ENCODE results near the gene PSG11. TPM values are rescaled to one million over a fixed set of nuclear protein-coding genes. Genes with fewer than 3 reads are reported as not detected.
"Not testable (repeated sequence)": the region's sequence is repeated elsewhere in the genome, so short reads cannot be mapped to it uniquely, and the experiment has no call there.

Gene PSG11
- polyA plus RNA-seq (2012; ENCODE audit: low read depth, missing spikeins): not detected

DNA sequence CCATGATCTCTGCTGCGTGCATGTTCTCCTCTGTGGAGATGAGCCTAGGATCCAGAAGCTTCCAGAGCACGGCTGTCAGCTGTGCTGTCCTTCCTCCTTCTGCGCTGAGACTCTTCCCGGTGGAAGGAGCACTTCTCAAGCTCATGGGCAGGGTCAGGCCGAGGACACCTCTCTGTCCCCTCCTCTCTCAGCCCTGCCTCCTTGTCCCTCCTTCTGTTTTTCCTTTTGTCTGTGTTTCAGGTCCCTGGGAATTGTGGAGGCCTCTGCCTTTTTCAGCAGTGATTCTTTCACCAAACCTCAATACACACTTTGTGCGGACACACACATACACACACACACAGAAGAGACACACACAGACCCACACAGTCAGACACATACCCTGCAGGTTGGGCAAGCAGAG, at the start of gene PSG11:
PSG11 (minus strand) TSS at position 101 of the 400 bp plus-strand sequence; CDS start at position 4, 97 bp downstream.
- FAIRE-seq; DNase-seq (ENCODE audit: insufficient read length, low spot score): not testable (repeated sequence)

DNA sequence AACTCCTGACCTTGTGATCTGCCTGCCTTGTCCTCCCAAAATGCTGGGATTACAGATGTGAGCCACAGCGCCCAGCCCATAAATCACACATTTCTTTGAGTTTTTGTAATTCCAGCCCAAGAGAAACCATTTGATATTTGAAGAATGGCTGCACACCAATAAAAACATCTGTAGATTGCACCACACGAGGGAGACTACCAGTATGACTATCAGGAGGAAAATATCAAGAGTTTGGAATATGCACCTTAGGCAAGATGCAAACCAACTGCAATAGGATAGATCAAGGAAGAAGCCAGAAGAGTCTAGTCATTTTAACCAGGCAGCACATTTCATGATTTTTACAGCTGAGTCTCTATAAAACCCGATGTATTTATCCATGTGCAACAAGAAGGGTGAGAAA, 36.1 kb upstream of the PSG11 start:
- not testable (repeated sequence) for FAIRE-seq; DNase-seq (ENCODE audit: insufficient read length, low spot score)

DNA sequence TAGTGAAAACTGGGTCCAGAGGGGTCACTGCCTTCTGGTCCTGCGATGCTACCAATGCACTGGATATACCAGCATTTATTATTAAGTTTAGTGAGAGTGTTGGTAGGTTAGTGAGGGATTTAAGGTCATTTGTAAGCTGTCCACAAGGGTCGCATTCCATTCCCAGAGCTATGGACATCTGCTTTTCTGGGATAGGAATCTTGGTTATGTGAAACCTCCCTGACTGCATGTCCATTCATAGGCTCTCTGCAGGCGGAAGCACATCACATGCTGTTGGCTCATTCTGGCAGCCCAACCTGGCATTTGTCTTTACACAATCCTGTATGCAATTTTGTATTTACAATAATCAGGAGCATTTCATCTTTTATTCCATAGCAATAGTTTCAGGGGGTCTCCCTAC, 35.1 kb upstream of the PSG11 start:
- not testable (repeated sequence) for FAIRE-seq

DNA sequence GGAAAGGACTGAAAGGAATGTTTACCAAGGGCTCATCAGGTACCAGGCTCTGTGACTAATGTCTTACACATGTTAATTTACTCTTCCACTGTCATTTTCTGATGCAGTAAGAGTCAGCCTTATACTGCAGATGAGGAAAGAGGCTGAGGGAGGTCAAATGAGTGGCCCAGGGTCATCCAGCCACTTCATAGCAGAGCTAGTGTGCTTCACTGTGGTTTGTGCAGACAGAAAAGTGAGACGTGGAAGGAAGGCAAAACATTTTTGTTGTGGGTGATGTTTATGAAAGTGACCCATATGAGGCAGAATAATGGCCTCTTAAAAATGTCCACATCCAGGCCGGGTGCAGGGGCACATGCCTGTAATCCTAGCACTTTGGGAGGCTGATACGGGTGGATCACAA, 34.0 kb upstream of the PSG11 start:
- not testable (repeated sequence) for FAIRE-seq

More for the DNA sequence above, 35.1 kb upstream of the PSG11 start:
- DNase-seq (ENCODE audit: insufficient read length, low spot score): not testable (repeated sequence)

DNA sequence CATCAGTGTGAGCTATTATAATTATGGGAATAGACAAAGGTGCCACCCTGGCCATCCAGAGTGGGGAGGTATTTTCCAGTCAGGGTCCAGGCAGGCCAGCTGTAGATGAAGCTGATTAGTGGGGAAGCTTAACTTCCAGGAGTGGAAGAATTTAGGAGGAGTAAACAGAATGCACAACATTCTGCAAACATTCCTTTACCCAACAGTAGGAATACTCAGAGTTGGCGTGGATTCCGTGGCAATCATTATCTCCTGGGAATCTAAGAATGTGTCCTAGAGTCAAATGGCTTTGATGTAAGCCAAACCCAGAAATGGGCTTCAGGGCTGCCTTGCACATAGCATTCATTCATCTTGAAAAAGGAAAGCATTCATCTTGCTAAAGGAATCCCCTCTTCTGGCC, 33.2 kb upstream of the PSG11 start:
- FAIRE-seq; DNase-seq (ENCODE audit: insufficient read length, low spot score): not testable (repeated sequence)

More for the DNA sequence above, 34.0 kb upstream of the PSG11 start:
- DNase-seq (ENCODE audit: insufficient read length, low spot score): not testable (repeated sequence)

DNA sequence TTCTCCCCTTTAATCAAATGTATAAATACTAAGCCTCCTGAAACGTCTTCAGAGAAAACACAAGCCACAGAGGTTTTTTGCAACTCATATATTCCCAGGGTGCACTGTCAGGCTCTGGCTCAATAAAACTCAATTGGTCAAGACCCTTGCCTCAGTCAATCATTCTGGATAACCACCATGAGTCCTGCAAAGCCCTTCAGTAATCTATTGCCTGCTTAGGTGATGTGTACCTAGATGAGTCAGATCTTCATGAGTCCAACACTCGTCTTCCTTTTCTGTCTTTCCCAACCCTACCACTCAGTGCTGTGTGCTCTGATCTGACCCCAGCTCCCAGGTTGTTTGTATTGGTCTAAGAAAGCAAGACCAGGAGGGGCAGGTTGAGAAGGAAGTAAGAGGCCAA, 32.2 kb upstream of the PSG11 start:
- not testable (repeated sequence) for FAIRE-seq; DNase-seq (ENCODE audit: insufficient read length, low spot score)

DNA sequence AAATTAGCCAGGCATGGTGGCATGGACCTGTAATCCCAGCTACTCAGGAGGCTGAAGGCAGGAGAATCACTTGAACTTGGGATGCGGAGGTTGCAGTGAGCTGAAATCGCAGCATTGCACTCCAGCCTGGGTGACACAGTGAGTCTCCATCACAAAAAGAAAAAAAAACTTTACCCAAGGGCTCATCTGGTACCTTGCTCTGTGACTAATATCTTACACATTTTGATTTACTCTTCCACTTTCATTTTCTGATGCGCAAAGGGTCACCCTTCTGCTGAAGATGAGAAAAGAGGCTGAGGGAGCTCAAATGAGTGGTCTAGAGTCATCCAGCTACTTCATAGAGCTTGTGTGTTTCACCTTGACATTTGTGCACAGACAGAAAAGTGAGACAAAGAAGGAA, 21.7 kb upstream of the PSG11 start:
- not testable (repeated sequence) for FAIRE-seq; DNase-seq (ENCODE audit: insufficient read length, low spot score)

DNA sequence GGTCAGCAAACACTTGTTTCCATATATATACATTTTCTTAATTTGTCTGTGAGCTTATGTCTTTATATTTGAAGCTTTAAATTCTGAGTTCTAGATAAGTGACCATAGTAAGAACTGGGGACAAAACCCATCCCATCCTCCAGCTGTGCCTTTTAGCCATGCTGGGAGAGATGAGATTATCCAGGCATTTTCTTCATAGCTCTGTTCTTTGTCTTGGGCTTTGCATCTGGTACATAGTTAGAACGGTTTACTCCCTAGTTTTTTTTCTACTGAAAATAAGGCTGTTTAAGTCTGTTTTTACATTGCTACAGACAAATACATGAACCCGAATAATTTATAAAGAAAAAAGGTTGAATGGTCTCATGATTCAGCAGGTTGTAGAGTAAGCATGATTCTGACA, 20.3 kb upstream of the PSG11 start:
- not testable (repeated sequence) for FAIRE-seq; DNase-seq (ENCODE audit: insufficient read length, low spot score)

DNA sequence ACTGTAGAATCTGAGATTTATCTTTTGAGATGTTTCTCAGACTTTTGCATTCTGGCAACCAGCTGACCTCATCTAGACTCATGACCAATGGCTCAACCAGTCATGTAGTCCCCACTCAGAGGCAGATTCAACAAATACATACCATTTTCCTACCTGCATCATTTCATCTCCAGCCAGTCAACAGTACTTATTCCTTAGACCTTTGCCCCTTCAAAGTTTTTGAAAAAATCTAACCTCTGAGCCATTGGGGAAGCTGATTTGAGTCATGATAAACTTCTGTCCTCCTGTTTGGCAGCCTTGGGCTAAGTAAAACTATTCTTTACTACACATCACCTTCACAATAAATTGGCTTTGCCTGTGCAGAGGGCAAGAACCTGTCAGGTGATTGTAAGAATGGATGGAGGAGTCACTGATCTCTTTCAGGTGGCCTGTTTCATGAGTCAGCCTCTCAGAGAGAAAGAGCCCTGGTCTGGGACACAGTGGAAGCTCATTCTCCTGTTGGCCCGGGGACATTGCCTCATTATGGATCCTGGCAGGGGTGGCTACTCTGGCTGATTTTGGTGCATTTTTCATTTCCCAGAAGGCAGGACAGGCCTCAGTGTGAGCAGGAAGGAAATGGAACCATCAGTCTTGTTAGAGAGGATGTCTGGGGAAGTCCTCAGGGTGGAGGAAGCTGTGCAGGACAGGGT, 17.4 kb upstream of the PSG11 start:
- not testable (repeated sequence) for DNase-seq (ENCODE audit: insufficient read length, low spot score); FAIRE-seq

DNA sequence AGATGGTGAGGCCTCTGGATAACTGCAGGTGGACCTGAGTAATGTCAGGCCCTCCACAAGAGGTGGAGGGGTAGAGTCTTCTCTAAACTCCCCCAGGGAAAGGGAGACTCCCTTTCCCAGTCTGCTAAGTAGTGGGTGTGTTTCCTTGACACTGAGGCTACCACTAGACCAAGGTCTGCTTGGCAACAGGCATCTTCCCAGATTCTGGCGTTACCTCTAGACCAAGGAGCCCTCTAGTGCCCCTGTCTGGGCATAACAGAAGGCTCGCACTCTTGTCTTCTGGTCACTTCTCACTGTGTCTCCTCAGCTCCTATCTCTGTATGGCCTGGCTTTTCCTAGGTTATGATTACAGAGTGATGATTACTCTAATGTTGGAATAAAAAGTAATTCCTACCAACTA, 5.4 kb upstream of the PSG11 start:
- not testable (repeated sequence) for FAIRE-seq; DNase-seq (ENCODE audit: insufficient read length, low spot score)

DNA sequence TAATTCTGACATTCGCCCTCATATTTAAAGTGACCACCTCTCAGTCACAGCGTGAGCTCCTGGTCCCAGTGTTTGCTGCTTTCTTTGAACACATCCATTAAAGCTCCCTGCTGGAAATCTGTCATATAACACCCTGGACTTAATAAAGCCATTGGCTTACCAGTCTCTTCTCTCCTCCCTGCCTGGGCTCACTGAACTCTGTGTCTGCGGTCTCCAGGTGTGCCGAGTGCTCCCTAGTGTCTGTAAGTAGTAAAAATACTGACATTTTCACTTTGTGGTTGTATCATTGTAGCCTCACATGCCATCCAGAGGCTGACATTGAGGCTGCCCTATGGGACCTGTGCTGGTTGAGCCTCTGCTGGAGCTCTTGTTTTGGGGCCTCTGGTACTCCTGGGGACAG, 2.6 kb upstream of the PSG11 start:
- FAIRE-seq (no peak), DNase-seq (ENCODE audit: insufficient read length, low spot score) (no peak)
- TF ChIP-seq PAX5 (IDR thresholded peaks at IDR 0.05; ENCODE audit: insufficient read depth, low read length, severe bottlenecking): no peak
- TF ChIP-seq POLR2A (IDR thresholded peaks at IDR 0.05; ENCODE audit: low read depth, low read length): no peak
- no peak for TF ChIP-seq TAF1 (IDR thresholded peaks at IDR 0.05; ENCODE audit: low read depth, low read length)
- no peak for TF ChIP-seq POU2F2 (IDR thresholded peaks at IDR 0.05; ENCODE audit: low read depth, low read length)
- TF ChIP-seq POLR2AphosphoS5 (IDR thresholded peaks at IDR 0.05; ENCODE audit: low read depth, low read length): no peak
- no peak for TF ChIP-seq SPI1 (IDR thresholded peaks at IDR 0.05; ENCODE audit: low read depth, low read length)

DNA sequence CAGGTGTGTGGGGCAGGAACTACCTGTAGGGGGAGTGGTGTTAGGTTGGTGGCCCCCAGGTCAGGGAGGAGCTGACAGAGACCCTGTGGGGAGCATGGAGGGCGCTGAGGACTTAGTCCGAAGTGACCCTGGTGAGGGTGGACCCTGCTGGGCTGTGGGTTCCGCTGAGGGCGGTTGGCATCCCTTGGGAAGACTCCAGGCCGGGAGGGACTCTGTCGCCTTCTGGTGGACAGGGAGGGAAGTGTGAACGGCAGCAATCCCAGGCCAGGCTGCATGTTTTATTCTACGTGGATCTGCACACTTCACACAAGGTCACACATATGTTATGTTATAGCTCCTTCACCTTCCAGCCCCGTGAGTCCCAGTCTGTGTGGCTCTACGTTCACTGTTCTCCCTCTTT, 1.7 kb upstream of the PSG11 start:
- not testable (repeated sequence) for FAIRE-seq; DNase-seq (ENCODE audit: insufficient read length, low spot score)

DNA sequence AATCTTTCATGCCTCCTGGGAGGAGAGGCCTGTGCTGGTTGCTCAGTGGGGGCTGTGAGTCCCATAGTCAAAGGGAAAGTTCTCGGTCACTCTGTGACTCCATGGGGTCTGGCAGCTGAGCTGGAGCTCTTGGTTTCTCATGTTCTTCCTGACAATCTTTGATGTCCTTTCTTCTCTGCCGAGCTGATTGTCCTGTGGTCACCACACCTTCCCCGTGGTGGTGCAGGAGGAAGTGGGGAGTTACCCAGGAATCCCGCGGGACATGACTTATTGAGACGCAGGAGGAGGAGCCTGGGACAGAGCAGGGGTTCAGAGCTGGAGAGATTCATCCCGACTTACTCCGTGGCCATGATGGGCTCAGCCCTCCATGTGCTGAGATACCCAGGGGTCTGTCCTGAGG, 792 bp upstream of the PSG11 start:
- not testable (repeated sequence) for FAIRE-seq; DNase-seq (ENCODE audit: insufficient read length, low spot score)

DNA sequence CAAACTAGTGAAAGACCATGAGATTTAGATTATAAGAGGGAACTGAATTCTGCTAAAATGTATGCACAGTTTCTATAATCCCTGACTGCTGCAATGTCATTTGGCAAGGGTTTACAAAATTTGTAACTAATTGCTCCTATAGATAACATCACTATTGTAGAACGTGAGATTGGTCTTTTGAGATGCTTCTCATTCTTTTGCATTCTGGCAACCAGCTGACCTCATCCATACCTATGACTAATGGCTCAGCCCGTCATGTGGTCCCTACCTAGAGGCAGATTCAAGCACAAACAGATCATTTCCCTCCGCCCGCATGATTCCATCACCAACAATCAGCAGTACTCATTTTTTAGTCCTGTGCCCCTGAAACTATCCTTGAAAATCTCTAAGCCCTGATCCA, 4.2 kb downstream of the PSG11 start:
- FAIRE-seq; DNase-seq (ENCODE audit: insufficient read length, low spot score): not testable (repeated sequence)

DNA sequence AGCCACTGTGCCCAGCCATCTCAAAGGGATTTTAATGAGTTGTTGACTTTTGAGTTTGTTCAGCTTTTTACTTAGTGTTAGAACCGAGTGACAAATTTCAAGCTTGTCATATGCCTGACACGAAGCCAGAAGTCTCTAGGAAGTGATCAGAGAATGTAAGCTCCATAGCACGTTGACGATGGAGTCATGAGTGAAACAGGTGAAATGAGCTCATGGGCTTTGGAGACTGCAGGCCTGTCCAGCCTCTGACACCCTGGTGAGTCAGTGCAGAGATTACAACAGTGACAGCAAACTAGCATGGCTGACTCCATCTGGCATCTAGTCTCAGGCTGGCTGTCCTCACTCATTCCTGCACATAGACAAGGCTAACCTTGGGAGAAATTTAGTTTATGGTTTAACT, 4.6 kb downstream of the PSG11 start:
- not testable (repeated sequence) for DNase-seq (ENCODE audit: insufficient read length, low spot score); FAIRE-seq

DNA sequence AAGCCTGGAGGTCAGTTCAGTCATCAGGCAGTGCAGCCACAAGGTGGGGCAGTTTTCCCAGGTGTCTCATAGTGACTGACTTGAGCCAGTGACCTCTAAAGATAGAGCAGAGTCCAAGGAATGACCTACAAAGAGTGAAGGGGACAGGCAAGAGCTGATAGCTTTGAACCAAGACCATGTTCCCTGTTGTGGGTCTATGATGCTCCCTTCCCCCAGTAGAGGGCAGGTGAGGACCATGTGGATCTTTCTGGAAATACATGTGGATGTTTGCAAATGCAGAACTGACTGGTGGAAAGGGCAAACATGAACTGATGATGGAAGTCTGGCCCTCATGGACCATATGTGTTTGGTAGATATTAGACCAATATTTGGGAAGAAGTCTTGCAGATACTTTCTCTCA, 6.7 kb downstream of the PSG11 start:
- not testable (repeated sequence) for FAIRE-seq; DNase-seq (ENCODE audit: insufficient read length, low spot score)

DNA sequence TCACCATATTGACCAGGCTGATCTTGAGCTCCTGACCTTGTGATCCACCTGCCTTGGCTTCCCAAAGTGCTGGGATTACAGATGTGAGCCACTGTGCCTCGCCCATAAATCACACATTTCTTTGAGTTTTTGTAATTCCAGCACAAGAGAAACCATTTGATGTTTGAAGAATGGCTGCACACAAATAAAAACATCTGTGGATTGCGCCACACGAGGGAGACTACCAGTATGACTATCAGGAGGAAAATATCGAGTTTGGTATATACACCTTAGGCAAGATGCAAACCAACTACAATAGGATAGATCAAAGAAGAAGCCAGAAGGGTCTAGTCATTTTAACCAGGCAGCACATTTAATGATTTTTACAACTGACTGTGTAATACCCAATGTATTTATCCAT, 20.4 kb downstream of the PSG11 start:
- FAIRE-seq; DNase-seq (ENCODE audit: insufficient read length, low spot score): not testable (repeated sequence)

DNA sequence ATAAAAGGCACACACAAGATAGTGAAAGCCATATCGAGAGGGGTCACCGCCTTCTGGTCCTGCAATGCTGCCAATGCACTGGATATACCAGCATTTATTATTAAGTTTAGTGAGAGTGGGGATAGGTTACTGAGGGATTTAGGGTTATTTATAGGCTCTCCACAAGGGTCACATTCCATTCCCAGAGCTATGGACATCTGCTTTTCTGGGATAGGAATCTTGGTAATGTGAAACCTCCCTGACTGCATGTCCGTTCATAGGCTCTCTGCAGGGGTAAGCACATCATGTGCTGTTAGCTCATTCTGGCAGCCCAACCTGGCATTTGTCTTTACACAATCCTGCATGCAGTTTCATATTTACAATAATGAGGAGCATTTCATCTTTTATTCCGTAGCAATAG, 21.4 kb downstream of the PSG11 start:
- DNase-seq (ENCODE audit: insufficient read length, low spot score); FAIRE-seq: not testable (repeated sequence)

DNA sequence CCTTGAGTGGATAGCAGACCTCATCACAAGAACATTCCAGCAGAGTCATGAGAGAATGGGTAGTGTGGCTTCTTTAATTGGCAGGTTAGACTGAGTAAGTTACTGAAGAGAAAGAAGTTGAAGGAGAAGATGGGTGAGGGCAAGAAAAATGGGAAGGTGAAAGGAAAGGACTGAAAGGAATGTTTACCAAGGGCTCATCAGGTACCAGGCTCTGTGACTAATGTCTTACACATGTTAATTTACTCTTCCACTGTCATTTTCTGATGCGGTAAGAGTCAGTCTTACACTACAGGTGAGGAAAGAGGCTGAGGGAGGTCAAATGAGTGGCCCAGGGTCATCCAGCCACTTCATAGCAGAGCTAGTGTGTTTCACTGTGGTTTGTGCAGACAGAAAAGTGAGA, 22.6 kb downstream of the PSG11 start:
- not testable (repeated sequence) for FAIRE-seq; DNase-seq (ENCODE audit: insufficient read length, low spot score)

DNA sequence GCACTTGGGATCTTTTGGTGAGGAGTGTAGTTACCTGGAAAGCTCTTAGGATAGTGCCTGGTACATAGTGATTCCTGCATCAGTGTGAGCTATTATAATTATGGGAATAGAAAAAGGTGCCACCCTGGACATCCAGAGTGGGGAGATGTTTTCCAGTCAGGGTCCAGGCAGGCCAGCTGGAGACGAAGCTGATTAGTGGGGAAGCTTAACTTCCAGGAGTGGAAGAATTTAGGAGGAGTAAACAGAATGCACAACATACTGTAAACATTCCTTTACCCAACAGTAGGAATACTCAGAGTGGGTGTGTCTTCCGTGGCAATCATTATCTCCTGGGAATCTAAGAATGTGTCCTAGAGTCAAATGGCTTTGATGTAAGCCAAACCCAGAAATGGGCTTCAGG, 23.3 kb downstream of the PSG11 start:
- not testable (repeated sequence) for DNase-seq (ENCODE audit: insufficient read length, low spot score); FAIRE-seq

Data from GM12891 (cell line).